NOMO-1 treated with DMSO at 0.1 percent for 48 hours (cell line): ENCODE results near the gene HOXD4.

Experiments used
- DNase-seq: peaks from one replicate; lab custom pipeline; 2025; ENCODE audit not compliant: unreplicated experiment; lab: John Stamatoyannopoulos, UW

The HOXD4 gene

GRCh38 chr2:176114120-176114929 is 37.0 kb upstream of the HOXD4 start:
- DNase-seq, result no peak

- no peak for DNase-seq
Measured at GRCh38 chr2:176114930-176115625, 36.3 kb upstream of the HOXD4 start.

- DNase-seq, result no peak
Measured at GRCh38 chr2:176115883-176116813, 35.2 kb upstream of the HOXD4 start, which contains the start of gene HOXD10. Gene HOXD10 (plus strand): TSS chr2:176116778. CDS start chr2:176116834, 56 bp downstream.

- DNase-seq, result no peak
Measured at GRCh38 chr2:176117162-176117822, 34.1 kb upstream of the HOXD4 start.

- no peak for DNase-seq
Measured at GRCh38 chr2:176117823-176118371, 33.5 kb upstream of the HOXD4 start.

GRCh38 chr2:176118601-176119339 is 32.6 kb upstream of the HOXD4 start:
- peak; percentile 23 for DNase-seq

GRCh38 chr2:176120364-176121189 is 30.8 kb upstream of the HOXD4 start:
- no peak for DNase-seq

GRCh38 chr2:176121190-176122051 is 29.9 kb upstream of the HOXD4 start:
- no peak for DNase-seq

GRCh38 chr2:176122052-176122682 is 29.2 kb upstream of the HOXD4 start:
- no peak for DNase-seq

GRCh38 chr2:176122683-176123410 is 28.5 kb upstream of the HOXD4 start, which contains the start of gene HOXD9:
Gene HOXD9 (plus strand): TSS chr2:176122719. CDS start chr2:176122769, 50 bp downstream.
- DNase-seq, result no peak

GRCh38 chr2:176123411-176124109 is 27.8 kb upstream of the HOXD4 start:
- DNase-seq, result no peak

- no peak for DNase-seq
Measured at GRCh38 chr2:176124110-176124946, 27.0 kb upstream of the HOXD4 start.

- no peak for DNase-seq
Measured at GRCh38 chr2:176124947-176125771, 26.2 kb upstream of the HOXD4 start.

- DNase-seq, result no peak
Measured at GRCh38 chr2:176125772-176126054, 25.6 kb upstream of the HOXD4 start.
